ENCODE data around the gene PRR9.
"Not testable (repeated sequence)": the region's sequence is repeated elsewhere in the genome, so short reads cannot be mapped to it uniquely, and the experiment has no call there.

Gene PRR9, protein sequence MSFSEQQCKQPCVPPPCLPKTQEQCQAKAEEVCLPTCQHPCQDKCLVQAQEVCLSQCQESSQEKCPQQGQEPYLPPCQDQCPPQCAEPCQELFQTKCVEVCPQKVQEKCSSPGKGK

DNA sequence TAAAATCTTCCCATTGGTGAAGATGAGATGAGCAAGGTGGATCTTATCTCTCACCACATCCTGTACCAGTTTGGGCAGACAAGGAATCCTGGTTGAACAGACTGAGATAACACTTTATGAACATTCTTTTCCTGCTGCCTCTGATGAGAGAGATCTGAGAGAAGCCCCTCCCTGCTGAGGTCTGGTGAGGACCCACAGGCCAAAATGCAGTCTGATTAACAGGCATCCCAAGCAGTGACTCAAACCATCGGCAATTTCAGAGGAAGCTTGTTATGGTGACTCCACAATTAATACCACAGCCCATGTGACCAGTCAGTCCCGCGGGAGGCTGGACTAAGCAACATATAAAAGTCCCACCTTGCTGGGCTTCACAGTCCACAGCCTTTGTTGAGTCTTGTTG lies at the start of gene PRR9:
TSS of gene PRR9 (plus strand) at position 373 of the 400 bp plus-strand sequence. CDS start 561 bp downstream, outside the sequence.
- DNase-seq: no peak

DNA sequence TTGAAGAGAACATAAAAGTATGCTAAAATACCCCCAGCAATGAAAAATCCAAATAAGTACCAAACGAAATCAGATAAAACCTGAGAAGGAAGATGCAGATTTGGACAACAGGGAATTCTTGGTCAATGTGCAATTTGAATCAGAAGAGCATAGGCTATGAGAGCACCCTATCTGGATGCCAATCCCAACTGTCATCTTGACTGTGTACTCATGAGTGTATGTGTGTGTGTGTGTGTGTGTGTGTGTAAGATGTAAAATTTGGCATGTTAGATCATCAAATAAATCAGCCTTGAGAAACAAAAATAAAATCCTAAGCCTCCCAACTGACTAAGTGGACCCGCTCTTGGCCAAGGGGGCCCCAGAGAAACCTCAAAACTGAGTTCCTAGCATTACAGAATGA lies 48.7 kb upstream of the PRR9 start:
- no peak for DNase-seq

- no peak for DNase-seq
Measured at GRCh38 chr1:153174624-153175023, 42.8 kb upstream of the PRR9 start.

GRCh38 chr1:153178922-153179321 lies 38.5 kb upstream of the PRR9 start:
- no peak for DNase-seq

DNA sequence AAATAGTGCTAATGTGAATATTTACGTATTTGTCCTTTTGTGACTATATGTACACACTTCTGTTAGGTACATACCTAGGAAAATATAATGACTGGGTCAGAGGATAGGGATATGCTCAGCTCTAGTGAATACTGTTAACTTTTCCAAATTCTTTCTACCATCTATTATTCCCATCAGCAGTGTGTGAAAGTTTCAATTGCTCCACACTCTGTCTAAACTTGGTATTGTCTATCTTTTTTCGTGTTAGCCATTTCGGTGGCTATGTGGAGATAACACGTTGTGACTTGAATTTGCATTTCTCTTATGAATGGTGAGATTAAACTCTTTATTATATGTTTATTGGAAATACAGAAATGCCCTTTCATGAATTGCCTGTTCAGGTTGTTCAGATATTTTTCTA lies 36.8 kb upstream of the PRR9 start:
- no peak for DNase-seq

DNA sequence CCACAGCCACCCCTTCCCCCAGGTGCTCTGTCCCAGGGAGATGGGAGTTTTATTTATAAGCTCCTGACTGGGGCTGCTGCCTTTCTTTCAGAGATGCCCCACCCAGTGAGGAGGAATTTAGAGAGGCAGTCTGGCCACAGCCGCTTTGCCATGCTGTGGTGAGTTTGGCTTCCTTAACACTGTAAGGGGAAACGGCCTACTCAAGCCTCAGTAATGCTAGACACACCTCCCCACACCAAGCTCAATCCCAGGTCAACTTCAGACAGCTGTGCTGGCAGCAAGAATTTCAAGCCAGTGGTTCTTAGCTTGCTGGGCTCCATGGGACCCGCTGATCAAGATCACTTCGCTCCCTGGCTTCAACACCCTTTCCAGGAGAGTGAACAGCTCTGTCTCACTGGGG lies 29.1 kb upstream of the PRR9 start:
- not testable (repeated sequence) for DNase-seq

DNA sequence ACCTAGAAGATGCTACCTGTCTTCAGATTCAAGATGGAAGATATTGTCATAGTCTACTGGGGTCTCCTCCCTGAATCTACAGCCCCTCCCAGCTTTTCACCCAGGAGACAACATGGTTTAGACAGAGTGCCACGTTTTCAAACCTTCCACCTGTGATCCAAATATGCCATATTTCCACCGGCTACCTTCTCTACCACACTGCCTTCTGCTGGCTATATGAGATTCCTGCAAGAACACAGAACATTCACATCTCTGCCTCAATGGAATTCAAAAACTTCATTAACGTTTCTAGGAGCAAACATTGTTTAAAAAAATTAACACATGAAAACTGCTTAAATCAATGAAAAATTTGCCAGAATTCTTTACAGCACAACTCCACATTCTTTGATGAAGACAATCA lies 27.0 kb upstream of the PRR9 start:
- DNase-seq: no peak

DNA sequence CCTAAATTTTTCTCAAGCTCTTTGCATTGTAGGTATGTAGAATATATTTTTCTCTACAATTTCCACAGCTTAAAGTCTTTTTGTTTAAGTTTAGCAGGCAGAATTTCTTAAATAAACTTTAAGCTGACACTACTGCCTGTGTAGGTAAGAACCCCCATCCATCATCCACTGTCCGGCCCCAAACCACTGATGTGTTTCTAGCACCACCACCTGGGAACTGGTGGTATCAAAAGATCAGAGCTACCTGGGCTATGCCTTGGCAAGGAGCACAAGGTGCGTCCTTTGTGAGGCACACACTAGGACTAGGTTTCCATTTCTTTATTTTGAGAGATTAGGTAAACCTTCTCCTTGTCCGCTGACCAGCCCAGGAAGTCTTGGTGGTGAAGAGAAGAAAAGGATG lies 24.7 kb upstream of the PRR9 start:
- DNase-seq: peak; percentile 11

GRCh38 chr1:153194331-153195050 lies 22.9 kb upstream of the PRR9 start:
- DNase-seq: no peak

GRCh38 chr1:153195216-153195615 lies 22.2 kb upstream of the PRR9 start:
- no peak for DNase-seq

- DNase-seq: no peak
Measured at GRCh38 chr1:153202006-153202405, 15.4 kb upstream of the PRR9 start.

DNA sequence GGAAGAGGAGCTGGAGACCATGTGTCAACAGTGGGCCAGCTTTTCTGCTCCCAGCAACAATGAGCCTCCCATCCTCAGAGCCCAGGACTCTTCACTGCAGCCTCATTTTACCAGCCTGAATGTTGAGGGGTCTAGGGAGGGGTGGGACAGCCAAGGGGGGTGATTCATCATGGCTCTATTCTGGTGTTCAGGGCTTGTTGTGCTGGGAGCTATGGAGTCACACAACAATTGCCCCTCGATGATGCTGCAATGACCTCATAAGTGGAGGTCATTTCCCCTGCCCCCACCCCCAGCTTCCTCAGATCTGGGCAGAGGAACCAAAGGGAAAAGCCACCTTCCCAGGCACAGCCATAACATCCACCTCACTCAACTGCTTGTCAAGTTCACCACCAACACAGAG lies 14.3 kb upstream of the PRR9 start, which contains the start of gene LELP1:
TSS of gene LELP1 (plus strand) at position 301 of the 400 bp plus-strand sequence. CDS start 1,278 bp downstream, outside the sequence.
- DNase-seq: no peak

DNA sequence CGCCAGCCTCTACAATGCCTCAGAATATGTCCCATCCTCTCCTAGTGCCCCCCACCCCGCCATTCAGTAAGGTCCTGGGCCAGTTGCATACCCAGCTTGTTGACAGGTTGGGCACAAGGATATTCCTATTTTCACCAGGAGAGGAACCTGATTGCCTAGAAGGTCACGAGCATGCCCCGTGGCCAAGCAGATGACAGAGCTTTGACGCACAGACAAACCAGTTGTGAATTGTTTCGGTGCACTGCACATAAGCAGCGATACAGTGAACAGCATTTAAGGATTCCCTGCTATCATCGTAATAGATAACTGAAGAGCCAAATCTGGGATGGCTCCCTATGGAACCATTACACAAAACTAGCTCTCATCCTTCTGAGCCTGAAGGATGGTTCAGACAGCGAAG lies 10.8 kb upstream of the PRR9 start:
- DNase-seq: no peak

DNA sequence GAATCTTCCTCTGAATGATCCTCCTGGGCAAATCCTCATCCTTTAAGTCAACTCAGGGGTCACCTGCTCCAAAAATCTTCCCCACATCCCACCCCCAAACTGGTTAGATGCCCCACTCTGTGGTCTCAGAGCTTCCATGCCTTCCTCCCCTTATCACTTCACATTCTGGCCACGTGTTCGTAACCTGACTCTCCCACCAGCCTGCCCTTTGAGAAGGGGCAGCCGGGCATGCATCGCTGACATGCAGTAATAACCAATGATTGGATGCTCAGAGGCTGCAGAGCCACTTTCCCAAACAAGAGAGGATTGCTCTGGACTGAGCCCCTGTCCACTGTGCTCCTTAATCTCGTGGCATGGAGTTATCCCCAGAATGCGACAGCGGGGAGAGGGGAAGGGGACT lies 7.2 kb upstream of the PRR9 start:
- no peak for DNase-seq

GRCh38 chr1:153212201-153212600 lies 5.2 kb upstream of the PRR9 start:
- DNase-seq: no peak

DNA sequence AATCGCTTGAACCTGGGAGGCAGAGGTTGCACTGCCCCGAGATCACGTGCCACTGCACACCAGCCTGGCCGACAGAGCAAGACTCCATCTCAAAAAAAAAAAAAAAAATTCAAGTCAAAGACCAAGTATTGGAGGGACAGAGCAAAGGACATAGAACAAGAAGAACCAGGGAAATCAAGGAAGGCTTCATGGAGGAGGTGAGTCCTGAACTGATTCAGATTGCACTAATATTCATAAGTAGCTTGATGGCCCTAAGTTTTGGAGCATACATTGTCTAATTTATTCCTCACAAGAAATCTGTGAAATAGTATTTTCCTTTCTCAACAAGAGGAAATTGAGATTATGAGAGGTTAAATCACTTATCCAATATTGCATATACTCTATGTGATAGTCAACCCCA lies 3.9 kb upstream of the PRR9 start:
- no peak for DNase-seq

DNA sequence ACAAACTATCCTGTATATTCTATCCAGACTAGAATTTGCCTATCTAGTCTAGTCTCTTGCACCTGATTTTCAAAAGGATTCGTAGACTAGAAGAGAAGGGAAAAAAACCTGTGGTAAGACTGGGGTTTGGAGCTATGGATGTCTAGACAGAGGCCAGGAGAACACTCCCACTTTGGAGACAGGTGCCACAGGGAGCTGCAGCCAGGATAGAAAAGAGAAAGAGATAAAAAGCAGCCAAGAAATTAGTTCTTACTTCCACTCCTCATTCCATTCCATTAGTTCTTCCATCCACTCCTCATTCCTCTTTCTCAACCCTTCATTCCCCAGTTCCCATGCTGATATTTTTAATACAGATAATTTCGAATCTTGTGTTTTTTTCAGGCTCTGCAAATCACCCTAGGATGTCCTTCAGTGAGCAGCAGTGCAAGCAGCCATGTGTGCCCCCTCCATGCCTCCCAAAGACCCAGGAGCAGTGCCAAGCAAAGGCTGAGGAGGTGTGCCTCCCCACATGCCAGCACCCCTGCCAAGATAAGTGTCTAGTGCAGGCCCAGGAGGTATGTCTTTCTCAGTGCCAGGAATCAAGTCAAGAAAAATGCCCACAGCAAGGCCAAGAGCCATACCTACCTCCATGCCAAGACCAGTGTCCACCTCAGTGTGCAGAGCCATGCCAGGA lies 496 bp downstream of the PRR9 start:
- no peak for DNase-seq

DNA sequence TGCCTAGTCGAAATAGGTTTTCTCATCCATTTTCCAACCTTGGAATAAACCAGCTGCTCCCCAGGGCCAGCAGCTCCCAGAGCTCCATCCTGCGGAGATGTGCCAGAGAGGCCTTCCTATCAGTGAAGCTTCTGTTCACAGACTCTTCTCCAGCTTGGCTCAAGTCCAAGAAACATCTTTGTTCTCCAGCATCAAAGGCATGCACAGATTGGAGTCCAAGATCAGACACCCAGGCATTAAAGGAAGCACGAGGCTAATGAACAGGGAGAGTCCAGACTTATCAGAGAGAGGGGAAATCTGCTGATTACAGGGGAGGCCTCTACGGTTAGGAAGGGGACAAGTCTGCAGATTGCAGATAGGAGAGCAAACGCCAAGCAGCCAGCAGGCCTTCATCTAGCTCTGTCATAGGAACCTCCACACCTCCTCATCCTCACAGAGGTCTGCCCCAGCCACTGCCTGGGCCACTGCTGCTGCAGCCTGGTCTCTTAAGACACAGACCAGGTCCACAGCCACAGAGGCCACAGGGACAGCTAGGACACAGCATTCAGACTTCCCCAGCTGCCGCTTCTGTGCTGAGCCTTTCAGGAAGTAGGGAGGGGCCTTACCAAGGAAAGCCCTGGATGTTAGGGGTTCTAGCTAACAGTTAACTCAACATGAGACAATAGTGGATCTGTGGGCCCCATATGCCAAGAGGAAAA lies 3.4 kb downstream of the PRR9 start:
- DNase-seq: peak; percentile 20

GRCh38 chr1:153223040-153223891 lies 5.9 kb downstream of the PRR9 start:
- peak; percentile 60 for DNase-seq

- DNase-seq: no peak
Measured at GRCh38 chr1:153227810-153228209, 10.4 kb downstream of the PRR9 start.

DNA sequence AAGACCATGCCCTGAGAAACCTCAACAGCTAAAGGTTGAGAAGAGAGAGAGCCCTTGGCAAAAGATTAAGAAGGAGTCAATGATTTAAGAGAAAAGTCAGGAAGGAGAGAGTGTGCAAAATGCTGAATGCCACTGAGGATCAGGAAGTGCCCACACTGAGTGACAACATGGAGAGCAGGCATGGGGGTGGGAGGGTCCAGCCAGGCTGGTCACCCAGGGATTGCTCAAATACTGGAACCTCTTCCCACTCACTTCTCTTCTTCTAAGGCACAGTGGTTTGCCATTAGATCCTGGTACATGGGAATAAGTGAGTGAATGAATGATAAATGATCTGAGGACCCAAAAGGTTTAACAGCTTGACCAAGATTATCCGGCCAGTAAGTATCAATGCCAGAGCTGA lies 11.1 kb downstream of the PRR9 start:
- no peak for DNase-seq

DNA sequence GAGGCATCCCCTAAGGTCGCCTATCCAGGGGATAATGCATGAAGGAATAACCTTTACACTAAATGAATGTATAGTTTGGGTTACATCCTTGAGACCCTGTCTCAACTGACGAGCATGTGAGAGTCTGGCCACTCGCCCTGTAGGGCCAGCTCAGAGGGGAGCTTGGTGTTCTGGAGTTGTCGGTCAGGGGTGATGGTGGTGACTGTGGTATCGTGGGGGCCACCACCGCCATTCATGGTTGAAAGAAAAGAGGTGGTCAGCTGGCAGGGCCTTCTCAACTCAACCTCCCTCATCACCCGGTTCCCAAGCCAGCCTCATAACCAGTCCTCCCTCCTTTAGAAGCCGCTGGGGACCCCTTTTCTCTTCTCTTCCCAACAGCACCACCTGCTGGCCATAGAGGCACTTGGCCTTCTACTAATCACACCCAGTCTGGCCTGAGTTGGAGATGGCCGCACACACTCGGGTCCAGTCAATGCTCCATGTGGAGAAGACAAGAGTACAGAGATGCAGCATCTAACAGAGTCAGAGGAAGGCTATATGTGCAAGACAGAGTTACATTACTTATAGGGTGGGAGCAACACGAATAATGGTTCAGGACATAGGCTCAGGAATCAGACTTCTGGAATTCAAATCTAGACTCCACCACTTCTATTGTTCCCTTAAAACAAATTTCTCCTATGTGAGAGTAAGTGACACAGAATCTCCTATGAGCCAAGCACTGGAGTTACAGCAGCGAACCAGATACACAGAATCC lies 11.9 kb downstream of the PRR9 start:
- peak; percentile 8 for DNase-seq

Measured in NCI-H2171 treated with DMSO at 0.1 percent for 48 hours (cell line).